Measurements from ENCODE around the gene ATOH8.

Gene ATOH8

DNA sequence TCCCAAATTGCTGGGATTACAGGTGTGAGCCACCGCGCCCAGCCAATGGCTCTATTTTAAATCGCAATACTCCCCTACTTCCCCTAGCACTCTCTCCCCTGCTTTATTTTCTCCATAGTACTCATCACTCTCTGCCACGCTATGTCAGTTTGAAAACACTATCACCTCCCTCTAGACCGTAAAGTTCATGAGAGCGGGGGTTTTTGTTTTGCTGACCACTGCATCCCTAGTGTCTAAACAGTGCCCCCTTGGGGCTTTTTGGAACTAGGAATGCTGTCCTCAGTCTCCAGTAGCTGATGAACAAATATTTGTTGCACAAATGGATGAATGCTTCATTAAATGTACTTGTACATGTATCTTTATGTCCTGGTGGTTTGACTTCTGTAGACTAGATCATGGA is 44.1 kb downstream of the ATOH8 start:
- H3K36me3 ChIP-seq (replicated peaks), result no peaks in the 10 kb centered on the region
- H3K4me3 ChIP-seq (ENCODE audit: low read depth, low read length), result no peak overlapping the region
- peak; percentile 20 for DNase-seq
- H3K27ac ChIP-seq, result no peak overlapping the region
- peak; percentile 73 for TF ChIP-seq CTCF (IDR thresholded peaks at IDR 0.05; ENCODE audit: low read depth, low read length, missing control alignments)
- H3K27me3 ChIP-seq (replicated peaks), result no peaks in the 10 kb centered on the region
- in situ Hi-C loops (cut with HindIII; ENCODE audit: low pct_ligation_motif_present, low sequenced_read_pairs), result no loop called here

GRCh38 chr2:85799215-85799956 is 45.6 kb downstream of the ATOH8 start:
- TF ChIP-seq CTCF (IDR thresholded peaks at IDR 0.05; ENCODE audit: low read depth, low read length, missing control alignments), result no peak
- Histone ChIP-seq H3K4me3 (ENCODE audit: low read depth, low read length) (no peak overlapping the region), H3K27me3 (replicated peaks) (no peaks in the 10 kb centered on the region), H3K36me3 (replicated peaks) (no peaks in the 10 kb centered on the region), H3K27ac (no peak overlapping the region)
- no peak for DNase-seq
- in situ Hi-C loops (cut with HindIII; ENCODE audit: low pct_ligation_motif_present, low sequenced_read_pairs), result no loop called here

GRCh38 chr2:85800586-85800985 is 46.8 kb downstream of the ATOH8 start:
- TF ChIP-seq CTCF (IDR thresholded peaks at IDR 0.05; ENCODE audit: low read depth, low read length, missing control alignments), result no peak
- no peak for DNase-seq
- Histone ChIP-seq H3K36me3 (replicated peaks) (no peaks in the 10 kb centered on the region), H3K27me3 (replicated peaks) (no peaks in the 10 kb centered on the region), H3K27ac (no peak overlapping the region), H3K4me3 (ENCODE audit: low read depth, low read length) (no peak overlapping the region)
- in situ Hi-C loops (cut with HindIII; ENCODE audit: low pct_ligation_motif_present, low sequenced_read_pairs), result loop anchor here (25.0 kb wide), 1 partner anchor 88 kb away; no protein-coding TSS in a partner anchor

DNA sequence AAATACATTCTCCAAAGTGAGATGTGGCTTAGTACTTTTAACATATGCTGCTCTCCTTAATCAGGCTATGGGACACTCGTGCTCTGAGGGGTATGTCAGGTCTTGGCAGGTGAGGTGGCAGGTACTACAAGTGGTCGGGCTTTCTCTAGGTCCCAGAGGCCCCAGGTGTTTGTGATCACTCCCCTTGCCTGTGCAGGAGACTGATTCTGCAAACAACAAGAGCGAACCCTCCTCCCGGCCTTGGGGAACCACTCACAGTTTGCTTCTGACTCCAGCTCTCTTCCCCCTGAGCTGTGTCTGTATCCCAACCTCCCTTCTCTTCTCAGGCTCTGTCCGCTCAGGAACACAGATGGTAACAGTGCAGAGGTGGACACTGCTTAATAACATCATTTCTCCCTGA is 48.1 kb downstream of the ATOH8 start:
- Histone ChIP-seq H3K27me3 (replicated peaks) (no peaks in the 10 kb centered on the region), H3K27ac (no peak overlapping the region), H3K36me3 (replicated peaks) (no peaks in the 10 kb centered on the region), H3K4me3 (ENCODE audit: low read depth, low read length) (no peak overlapping the region)
- DNase-seq, result no peak
- TF ChIP-seq CTCF (IDR thresholded peaks at IDR 0.05; ENCODE audit: low read depth, low read length, missing control alignments), result no peak
- in situ Hi-C loops (cut with HindIII; ENCODE audit: low pct_ligation_motif_present, low sequenced_read_pairs), result loop anchor here (25.0 kb wide), 1 partner anchor 90 kb away; no protein-coding TSS in a partner anchor

- Histone ChIP-seq H3K27me3 (replicated peaks) (no peaks in the 10 kb centered on the region), H3K27ac (no peak overlapping the region), H3K4me3 (ENCODE audit: low read depth, low read length) (no peak overlapping the region), H3K36me3 (replicated peaks) (no peaks in the 10 kb centered on the region)
- TF ChIP-seq CTCF (IDR thresholded peaks at IDR 0.05; ENCODE audit: low read depth, low read length, missing control alignments), result no peak
- in situ Hi-C loops (cut with HindIII; ENCODE audit: low pct_ligation_motif_present, low sequenced_read_pairs), result loop anchor here (25.0 kb wide), 1 partner anchor 90 kb away; no protein-coding TSS in a partner anchor
- DNase-seq, result no peak
Observed at GRCh38 chr2:85802354-85803103, 48.7 kb downstream of the ATOH8 start.
